Nephron progenitor cell (in vitro differentiated cells): Measurements from ENCODE around the gene SPTLC2.
"Not testable (repeated sequence)": the region's sequence is repeated elsewhere in the genome, so short reads cannot be mapped to it uniquely, and the experiment has no call there.

Experiments used
- DNase-seq: peaks from one replicate; pipeline ENCODE4 v3.0.0; 2021
- H3K27ac Mint-ChIP-seq: 2 replicates; pipeline ENCODE4 v1.8.0; 2021; ENCODE audit warnings: mild to moderate bottlenecking, moderate library complexity, mixed read lengths
- H3K27me3 Mint-ChIP-seq: 2 replicates; pipeline ENCODE4 v1.8.0; 2021; ENCODE audit warnings: mild to moderate bottlenecking, low read depth, mixed read lengths; ENCODE audit not compliant: poor library complexity
- H3K36me3 Mint-ChIP-seq: 2 replicates; pipeline ENCODE4 v1.8.0; 2021; ENCODE audit warnings: low read depth, mixed read lengths
- H3K4me1 Mint-ChIP-seq: 2 replicates; pipeline ENCODE4 v1.8.0; 2021; ENCODE audit warnings: mixed read lengths
- H3K4me3 Mint-ChIP-seq: 2 replicates; pipeline ENCODE4 v1.8.0; 2021; ENCODE audit warnings: mild to moderate bottlenecking, moderate library complexity, mixed read lengths
- H3K9me3 Mint-ChIP-seq: 2 replicates; pipeline ENCODE4 v1.8.0; 2021; ENCODE audit warnings: mild to moderate bottlenecking, moderate library complexity, mixed read lengths
- CTCF ChIP-seq: fragments of 200-600 bp; sonication (generic); IDR thresholded peaks from 2 replicates; pipeline ENCODE4 v1.5.0; 2021; ENCODE audit warnings: antibody characterized with exemption

The SPTLC2 gene

GRCh38 chr14:77554816-77555599 is 61.4 kb downstream of the SPTLC2 start:
- Mint-ChIP-seq H3K4me3 (no peak overlapping the region), H3K4me1 (peaks cover 8% of the 10 kb centered on the region), H3K9me3 (no peaks in the 10 kb centered on the region), H3K27ac (peak overlapping the region; percentile 91), H3K36me3 (peaks cover 66% of the 10 kb centered on the region), H3K27me3 (no peaks in the 10 kb centered on the region)
- DNase-seq, result no peak
- no peak for TF ChIP-seq CTCF

- Mint-ChIP-seq H3K9me3 (no peaks in the 10 kb centered on the region), H3K4me3 (no peak overlapping the region), H3K27ac (no peak overlapping the region), H3K27me3 (no peaks in the 10 kb centered on the region), H3K36me3 (peaks cover 65% of the 10 kb centered on the region), H3K4me1 (peaks cover 8% of the 10 kb centered on the region)
- TF ChIP-seq CTCF, result no peak
- no peak for DNase-seq
These were observed 62.2 kb downstream of the SPTLC2 start for GRCh38 chr14:77554207-77554606.

- peaks cover 55% of the 10 kb centered on the region for H3K36me3 Mint-ChIP-seq
- DNase-seq, result no peak
- H3K4me1 Mint-ChIP-seq, result peaks cover 5% of the 10 kb centered on the region
- no peak for TF ChIP-seq CTCF
- H3K9me3 Mint-ChIP-seq, result no peaks in the 10 kb centered on the region
- H3K27me3 Mint-ChIP-seq, result no peaks in the 10 kb centered on the region
- H3K4me3 Mint-ChIP-seq, result no peak overlapping the region
- no peak overlapping the region for H3K27ac Mint-ChIP-seq
These were observed 67.0 kb downstream of the SPTLC2 start for GRCh38 chr14:77549451-77549850.

GRCh38 chr14:77547512-77548180 is 68.8 kb downstream of the SPTLC2 start:
- Mint-ChIP-seq H3K4me1 (peaks cover 17% of the 10 kb centered on the region), H3K9me3 (no peaks in the 10 kb centered on the region), H3K36me3 (peaks cover 51% of the 10 kb centered on the region), H3K27me3 (no peaks in the 10 kb centered on the region), H3K27ac (no peak overlapping the region), H3K4me3 (no peak overlapping the region)
- DNase-seq, result no peak
- no peak for TF ChIP-seq CTCF

GRCh38 chr14:77545171-77545570 is 71.3 kb downstream of the SPTLC2 start:
- not testable (repeated sequence) for H3K27ac Mint-ChIP-seq, H3K4me3 Mint-ChIP-seq, DNase-seq, H3K27me3 Mint-ChIP-seq, H3K9me3 Mint-ChIP-seq
- Mint-ChIP-seq H3K36me3 (peaks cover 34% of the 10 kb centered on the region), H3K4me1 (peaks cover 31% of the 10 kb centered on the region)

- peaks cover 28% of the 10 kb centered on the region for H3K36me3 Mint-ChIP-seq
- H3K9me3 Mint-ChIP-seq, result no peaks in the 10 kb centered on the region
- no peak for TF ChIP-seq CTCF
- no peak for DNase-seq
- H3K27me3 Mint-ChIP-seq, result no peaks in the 10 kb centered on the region
- H3K4me1 Mint-ChIP-seq, result peaks cover 31% of the 10 kb centered on the region
- H3K4me3 Mint-ChIP-seq, result no peak overlapping the region
- H3K27ac Mint-ChIP-seq, result peak overlapping the region; percentile 44
These were observed 71.9 kb downstream of the SPTLC2 start for GRCh38 chr14:77544571-77544970.
